SK-N-SH treated with all-trans-retinoic acid at 6 μM for 48 hours (cell line): ENCODE measurements around the gene ZNF423.

Experiments used
- ATAC-seq: fragments of 200-7000 bp; cut with Tn5 transposase; 3 replicates; pipeline ENCODE4 v1.9.1; 2020; ENCODE audit warnings: mild to moderate bottlenecking, moderate library complexity
- CSDC2 ChIP-seq: fragments of 250-450 bp; sonication (Bioruptor Pico); IDR thresholded peaks from 2 replicates; pipeline ENCODE4 v1.5.0; 2020; ENCODE audit warnings: mild to moderate bottlenecking, moderate library complexity
- ESRRG ChIP-seq: fragments of 250-450 bp; sonication (Bioruptor Pico); IDR thresholded peaks from 2 replicates; pipeline ENCODE4 v1.6.1; 2021; ENCODE audit warnings: mild to moderate bottlenecking
- ISL1 ChIP-seq: fragments of 250-450 bp; sonication (Bioruptor Pico); IDR thresholded peaks from 2 replicates; pipeline ENCODE4 v2.1.2; 2022; ENCODE audit warnings: mild to moderate bottlenecking, moderate library complexity
- OSR1 ChIP-seq: fragments of 250-450 bp; sonication (Bioruptor Pico); IDR thresholded peaks from 2 replicates; pipeline ENCODE4 v1.8.0; 2022; ENCODE audit warnings: moderate library complexity, mild to moderate bottlenecking, inconsistent platforms
- SNAI2 ChIP-seq: fragments of 250-450 bp; sonication (Bioruptor Pico); IDR thresholded peaks from 2 replicates; pipeline ENCODE4 v1.5.0; 2020; ENCODE audit warnings: mild to moderate bottlenecking, moderate library complexity
- TCF4 ChIP-seq: fragments of 250-450 bp; sonication (Bioruptor Pico); IDR thresholded peaks from 2 replicates; pipeline ENCODE4 v1.8.0; 2021; ENCODE audit warnings: mild to moderate bottlenecking, moderate library complexity, borderline replicate concordance
- TOX ChIP-seq: fragments of 250-450 bp; sonication (Bioruptor Pico); IDR thresholded peaks from 2 replicates; pipeline ENCODE4 v1.8.0; 2021; ENCODE audit warnings: mild to moderate bottlenecking, moderate library complexity, borderline replicate concordance
- ZC3H10 ChIP-seq: fragments of 250-450 bp; sonication (Bioruptor Pico); IDR thresholded peaks from 2 replicates; pipeline ENCODE4 v1.5.1; 2021; ENCODE audit warnings: mild to moderate bottlenecking, moderate library complexity
- ZFP3 ChIP-seq: fragments of 250-450 bp; sonication (Bioruptor Pico); IDR thresholded peaks from 2 replicates; pipeline ENCODE4 v1.5.0; 2020; ENCODE audit warnings: mild to moderate bottlenecking, moderate library complexity
- ZFP30 ChIP-seq: fragments of 450-650 bp; formaldehyde crosslinking; IDR thresholded peaks from 2 replicates; pipeline ENCODE4 v1.5.0; 2022; ENCODE audit warnings: mild to moderate bottlenecking, moderate library complexity
- ZNF565 ChIP-seq: fragments of 450-650 bp; formaldehyde crosslinking; conservative IDR thresholded peaks from 2 replicates; pipeline ENCODE4 v1.5.0; 2020; ENCODE audit warnings: low read depth, mild to moderate bottlenecking, moderate library complexity
- ZNF70 ChIP-seq: fragments of 450-650 bp; formaldehyde crosslinking; IDR thresholded peaks from 2 replicates; pipeline ENCODE4 v1.5.0; 2020; ENCODE audit warnings: mild to moderate bottlenecking, moderate library complexity
- ZNF8 ChIP-seq: fragments of 450-650 bp; formaldehyde crosslinking; IDR thresholded peaks from 2 replicates; pipeline ENCODE4 v1.5.0; 2020; ENCODE audit warnings: mild to moderate bottlenecking, moderate library complexity
- TF ChIP-seq, protein P1 (sequence below): fragments of 250-450 bp; sonication (Bioruptor Pico); IDR thresholded peaks from 2 replicates; pipeline ENCODE4 v1.8.0; 2020; ENCODE audit warnings: mild to moderate bottlenecking, moderate library complexity, borderline replicate concordance
- TF ChIP-seq, protein P2 (sequence below): fragments of 250-450 bp; sonication (Bioruptor Pico); IDR thresholded peaks from 2 replicates; pipeline ENCODE4 v1.5.1; 2021; ENCODE audit warnings: mild to moderate bottlenecking, moderate library complexity
- TF ChIP-seq, protein P3 (sequence below): fragments of 250-450 bp; sonication (Bioruptor Pico); IDR thresholded peaks from 2 replicates; pipeline ENCODE4 v1.5.0; 2020; ENCODE audit warnings: mild to moderate bottlenecking, moderate library complexity
- TF ChIP-seq, protein P4 (sequence below): fragments of 250-450 bp; sonication (Bioruptor Pico); IDR thresholded peaks from 2 replicates; pipeline ENCODE4 v1.5.1; 2020; ENCODE audit warnings: low read depth, mild to moderate bottlenecking, moderate library complexity
- TF ChIP-seq, protein P5 (sequence below): fragments of 250-450 bp; sonication (Bioruptor Pico); IDR thresholded peaks from 2 replicates; pipeline ENCODE4 v1.8.0; 2021; ENCODE audit warnings: low read depth, mild to moderate bottlenecking, moderate library complexity, borderline replicate concordance

The ZNF423 gene

DNA sequence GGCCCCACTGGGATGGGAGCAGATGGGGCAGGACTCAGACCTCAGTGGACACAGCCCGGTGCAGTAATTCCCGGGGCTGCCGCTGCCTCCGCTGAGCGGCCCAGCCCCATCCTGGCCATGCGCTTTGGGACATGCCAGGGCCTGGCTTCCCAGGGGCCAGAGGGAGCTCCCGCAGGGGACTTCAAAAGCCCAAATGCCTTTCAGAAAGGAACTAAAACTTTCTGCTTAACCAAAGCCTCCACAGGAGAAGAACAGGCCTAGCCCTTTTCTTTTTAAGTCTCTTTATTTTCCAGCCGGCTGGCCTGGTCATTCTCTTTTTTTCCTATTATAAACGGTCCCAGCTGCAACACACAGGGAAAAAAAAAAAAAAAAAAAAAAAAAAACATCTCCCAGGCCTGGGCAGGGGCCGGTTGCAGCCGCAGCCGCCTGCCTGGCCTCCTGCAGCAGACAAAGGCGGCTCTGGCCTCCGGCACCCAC is 10.7 kb upstream of the ZNF423 start (continued):
- TF ChIP-seq ZC3H10 (CRISPR knock-in tag), result no peak

DNA sequence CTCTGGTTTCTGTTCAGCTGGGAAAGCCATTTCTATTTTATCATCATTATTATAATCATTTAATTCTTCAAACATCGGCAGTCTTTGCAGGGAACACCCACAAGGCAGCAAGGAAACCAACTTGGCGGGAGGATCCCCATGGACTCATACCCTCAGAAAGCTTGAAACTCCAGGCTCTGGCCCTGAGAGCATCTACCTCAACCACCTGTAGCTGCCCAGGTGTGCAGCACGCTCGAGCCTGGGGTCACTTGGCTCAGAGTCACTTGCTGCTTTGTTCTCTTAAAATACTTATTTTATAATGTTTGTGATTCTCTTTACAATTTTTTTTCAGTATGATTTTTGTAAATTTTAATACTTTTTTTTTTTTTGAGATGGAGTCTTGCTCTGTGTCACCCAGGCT is 6.8 kb upstream of the ZNF423 start:
- ATAC-seq, result no peak
- TF ChIP-seq ESRRG (CRISPR knock-in tag) (no peak), ZNF8 (CRISPR knock-in tag) (no peak), ISL1 (no peak), ZC3H10 (CRISPR knock-in tag) (no peak), CSDC2 (CRISPR knock-in tag) (no peak), ZFP3 (CRISPR knock-in tag) (no peak), SNAI2 (CRISPR knock-in tag) (no peak)
- TF ChIP-seq, protein P1, sequence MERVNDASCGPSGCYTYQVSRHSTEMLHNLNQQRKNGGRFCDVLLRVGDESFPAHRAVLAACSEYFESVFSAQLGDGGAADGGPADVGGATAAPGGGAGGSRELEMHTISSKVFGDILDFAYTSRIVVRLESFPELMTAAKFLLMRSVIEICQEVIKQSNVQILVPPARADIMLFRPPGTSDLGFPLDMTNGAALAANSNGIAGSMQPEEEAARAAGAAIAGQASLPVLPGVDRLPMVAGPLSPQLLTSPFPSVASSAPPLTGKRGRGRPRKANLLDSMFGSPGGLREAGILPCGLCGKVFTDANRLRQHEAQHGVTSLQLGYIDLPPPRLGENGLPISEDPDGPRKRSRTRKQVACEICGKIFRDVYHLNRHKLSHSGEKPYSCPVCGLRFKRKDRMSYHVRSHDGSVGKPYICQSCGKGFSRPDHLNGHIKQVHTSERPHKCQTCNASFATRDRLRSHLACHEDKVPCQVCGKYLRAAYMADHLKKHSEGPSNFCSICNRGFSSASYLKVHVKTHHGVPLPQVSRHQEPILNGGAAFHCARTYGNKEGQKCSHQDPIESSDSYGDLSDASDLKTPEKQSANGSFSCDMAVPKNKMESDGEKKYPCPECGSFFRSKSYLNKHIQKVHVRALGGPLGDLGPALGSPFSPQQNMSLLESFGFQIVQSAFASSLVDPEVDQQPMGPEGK (CRISPR knock-in tag), result no peak
- TF ChIP-seq, protein P2, sequence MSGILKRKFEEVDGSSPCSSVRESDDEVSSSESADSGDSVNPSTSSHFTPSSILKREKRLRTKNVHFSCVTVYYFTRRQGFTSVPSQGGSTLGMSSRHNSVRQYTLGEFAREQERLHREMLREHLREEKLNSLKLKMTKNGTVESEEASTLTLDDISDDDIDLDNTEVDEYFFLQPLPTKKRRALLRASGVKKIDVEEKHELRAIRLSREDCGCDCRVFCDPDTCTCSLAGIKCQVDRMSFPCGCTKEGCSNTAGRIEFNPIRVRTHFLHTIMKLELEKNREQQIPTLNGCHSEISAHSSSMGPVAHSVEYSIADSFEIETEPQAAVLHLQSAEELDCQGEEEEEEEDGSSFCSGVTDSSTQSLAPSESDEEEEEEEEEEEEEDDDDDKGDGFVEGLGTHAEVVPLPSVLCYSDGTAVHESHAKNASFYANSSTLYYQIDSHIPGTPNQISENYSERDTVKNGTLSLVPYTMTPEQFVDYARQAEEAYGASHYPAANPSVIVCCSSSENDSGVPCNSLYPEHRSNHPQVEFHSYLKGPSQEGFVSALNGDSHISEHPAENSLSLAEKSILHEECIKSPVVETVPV (CRISPR knock-in tag), result no peak
- TF ChIP-seq, protein P3, sequence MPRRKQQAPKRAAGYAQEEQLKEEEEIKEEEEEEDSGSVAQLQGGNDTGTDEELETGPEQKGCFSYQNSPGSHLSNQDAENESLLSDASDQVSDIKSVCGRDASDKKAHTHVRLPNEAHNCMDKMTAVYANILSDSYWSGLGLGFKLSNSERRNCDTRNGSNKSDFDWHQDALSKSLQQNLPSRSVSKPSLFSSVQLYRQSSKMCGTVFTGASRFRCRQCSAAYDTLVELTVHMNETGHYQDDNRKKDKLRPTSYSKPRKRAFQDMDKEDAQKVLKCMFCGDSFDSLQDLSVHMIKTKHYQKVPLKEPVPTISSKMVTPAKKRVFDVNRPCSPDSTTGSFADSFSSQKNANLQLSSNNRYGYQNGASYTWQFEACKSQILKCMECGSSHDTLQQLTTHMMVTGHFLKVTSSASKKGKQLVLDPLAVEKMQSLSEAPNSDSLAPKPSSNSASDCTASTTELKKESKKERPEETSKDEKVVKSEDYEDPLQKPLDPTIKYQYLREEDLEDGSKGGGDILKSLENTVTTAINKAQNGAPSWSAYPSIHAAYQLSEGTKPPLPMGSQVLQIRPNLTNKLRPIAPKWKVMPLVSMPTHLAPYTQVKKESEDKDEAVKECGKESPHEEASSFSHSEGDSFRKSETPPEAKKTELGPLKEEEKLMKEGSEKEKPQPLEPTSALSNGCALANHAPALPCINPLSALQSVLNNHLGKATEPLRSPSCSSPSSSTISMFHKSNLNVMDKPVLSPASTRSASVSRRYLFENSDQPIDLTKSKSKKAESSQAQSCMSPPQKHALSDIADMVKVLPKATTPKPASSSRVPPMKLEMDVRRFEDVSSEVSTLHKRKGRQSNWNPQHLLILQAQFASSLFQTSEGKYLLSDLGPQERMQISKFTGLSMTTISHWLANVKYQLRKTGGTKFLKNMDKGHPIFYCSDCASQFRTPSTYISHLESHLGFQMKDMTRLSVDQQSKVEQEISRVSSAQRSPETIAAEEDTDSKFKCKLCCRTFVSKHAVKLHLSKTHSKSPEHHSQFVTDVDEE (CRISPR knock-in tag), result no peak

DNA sequence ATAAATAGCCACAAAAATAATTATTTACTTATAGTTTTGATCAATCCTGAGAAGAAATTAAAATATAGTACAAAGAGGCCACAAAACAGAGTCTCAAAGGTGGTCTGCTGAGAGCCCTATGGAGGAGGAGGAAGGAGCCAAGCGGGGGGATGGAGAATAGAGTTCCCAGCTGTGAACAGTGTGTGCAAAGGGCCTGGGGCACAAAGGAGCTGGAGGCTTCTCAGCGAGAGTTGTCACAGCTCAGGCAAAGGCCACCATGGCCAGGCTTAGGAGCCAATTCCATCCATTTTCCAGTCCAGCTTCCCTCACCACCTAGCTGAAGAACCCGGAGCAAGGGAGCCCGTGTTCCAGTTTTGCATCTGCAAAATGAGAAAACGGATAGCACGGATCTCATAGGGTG is 5.4 kb upstream of the ZNF423 start:
- no peak for ATAC-seq
- TF ChIP-seq OSR1, result no peak
- TF ChIP-seq, protein P4, sequence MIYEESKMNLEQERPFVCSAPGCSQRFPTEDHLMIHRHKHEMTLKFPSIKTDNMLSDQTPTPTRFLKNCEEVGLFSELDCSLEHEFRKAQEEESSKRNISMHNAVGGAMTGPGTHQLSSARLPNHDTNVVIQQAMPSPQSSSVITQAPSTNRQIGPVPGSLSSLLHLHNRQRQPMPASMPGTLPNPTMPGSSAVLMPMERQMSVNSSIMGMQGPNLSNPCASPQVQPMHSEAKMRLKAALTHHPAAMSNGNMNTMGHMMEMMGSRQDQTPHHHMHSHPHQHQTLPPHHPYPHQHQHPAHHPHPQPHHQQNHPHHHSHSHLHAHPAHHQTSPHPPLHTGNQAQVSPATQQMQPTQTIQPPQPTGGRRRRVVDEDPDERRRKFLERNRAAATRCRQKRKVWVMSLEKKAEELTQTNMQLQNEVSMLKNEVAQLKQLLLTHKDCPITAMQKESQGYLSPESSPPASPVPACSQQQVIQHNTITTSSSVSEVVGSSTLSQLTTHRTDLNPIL (CRISPR knock-in tag), result no peak
- TF ChIP-seq ZFP30 (CRISPR knock-in tag), result no peak
- TF ChIP-seq SNAI2 (CRISPR knock-in tag), result no peak

DNA sequence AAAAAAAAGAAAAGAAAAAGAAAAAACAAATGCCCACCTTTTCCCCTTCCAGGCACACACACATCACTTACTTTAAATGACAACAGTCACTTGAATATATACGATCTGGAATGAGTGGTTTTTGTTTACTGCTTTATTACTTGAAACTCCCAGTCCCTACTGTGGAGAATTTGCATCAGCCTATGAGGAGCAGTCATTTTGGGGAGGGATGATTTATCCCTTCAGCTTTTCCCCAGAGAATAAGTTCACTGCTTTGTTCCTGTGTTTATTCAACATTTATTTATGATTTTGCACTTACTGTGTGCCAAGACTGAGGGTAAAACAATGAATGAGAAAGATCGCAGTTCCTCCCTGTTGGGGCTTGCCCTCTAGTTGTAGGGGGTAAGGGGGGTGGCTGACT is 4.7 kb upstream of the ZNF423 start:
- ATAC-seq, result no peak
- TF ChIP-seq SNAI2 (CRISPR knock-in tag), result no peak
- TF ChIP-seq ESRRG (CRISPR knock-in tag), result no peak
- TF ChIP-seq ISL1, result no peak
- TF ChIP-seq TOX, result no peak
- no peak for TF ChIP-seq ZFP3 (CRISPR knock-in tag)
- TF ChIP-seq ZNF565 (CRISPR knock-in tag), result no peak
- no peak for TF ChIP-seq ZFP30 (CRISPR knock-in tag)
- TF ChIP-seq, protein P5, sequence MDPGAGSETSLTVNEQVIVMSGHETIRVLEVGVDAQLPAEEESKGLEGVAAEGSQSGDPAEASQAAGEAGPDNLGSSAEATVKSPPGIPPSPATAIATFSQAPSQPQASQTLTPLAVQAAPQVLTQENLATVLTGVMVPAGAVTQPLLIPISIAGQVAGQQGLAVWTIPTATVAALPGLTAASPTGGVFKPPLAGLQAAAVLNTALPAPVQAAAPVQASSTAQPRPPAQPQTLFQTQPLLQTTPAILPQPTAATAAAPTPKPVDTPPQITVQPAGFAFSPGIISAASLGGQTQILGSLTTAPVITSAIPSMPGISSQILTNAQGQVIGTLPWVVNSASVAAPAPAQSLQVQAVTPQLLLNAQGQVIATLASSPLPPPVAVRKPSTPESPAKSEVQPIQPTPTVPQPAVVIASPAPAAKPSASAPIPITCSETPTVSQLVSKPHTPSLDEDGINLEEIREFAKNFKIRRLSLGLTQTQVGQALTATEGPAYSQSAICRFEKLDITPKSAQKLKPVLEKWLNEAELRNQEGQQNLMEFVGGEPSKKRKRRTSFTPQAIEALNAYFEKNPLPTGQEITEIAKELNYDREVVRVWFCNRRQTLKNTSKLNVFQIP (CRISPR knock-in tag), result no peak
- TF ChIP-seq, protein P1 (CRISPR knock-in tag), result no peak
- TF ChIP-seq, protein P3 (CRISPR knock-in tag), result no peak
- TF ChIP-seq CSDC2 (CRISPR knock-in tag), result no peak
- TF ChIP-seq TCF4 (CRISPR knock-in tag), result no peak
- TF ChIP-seq ZNF70, result no peak
- no peak for TF ChIP-seq OSR1
- TF ChIP-seq, protein P4 (CRISPR knock-in tag), result no peak
